ENCODE measurements around the gene BEST2.

BEST2 gene

GRCh38 chr19:12801466-12802266, 50.1 kb downstream of the BEST2 start, which contains the start of the genes PRDX2 and THSD8:
Gene PRDX2 (minus strand): TSS chr19:12801800. CDS start chr19:12801261, 539 bp downstream.
Gene THSD8 (plus strand): TSS chr19:12802069. CDS start chr19:12802072, 3 bp downstream.
- DNase-seq, result peak; percentile 13 to 45

- no peak for DNase-seq
Measured at GRCh38 chr19:12802267-12803106, 50.9 kb downstream of the BEST2 start.

- no peak for DNase-seq
Measured at GRCh38 chr19:12804051-12804450, 52.5 kb downstream of the BEST2 start.

DNA sequence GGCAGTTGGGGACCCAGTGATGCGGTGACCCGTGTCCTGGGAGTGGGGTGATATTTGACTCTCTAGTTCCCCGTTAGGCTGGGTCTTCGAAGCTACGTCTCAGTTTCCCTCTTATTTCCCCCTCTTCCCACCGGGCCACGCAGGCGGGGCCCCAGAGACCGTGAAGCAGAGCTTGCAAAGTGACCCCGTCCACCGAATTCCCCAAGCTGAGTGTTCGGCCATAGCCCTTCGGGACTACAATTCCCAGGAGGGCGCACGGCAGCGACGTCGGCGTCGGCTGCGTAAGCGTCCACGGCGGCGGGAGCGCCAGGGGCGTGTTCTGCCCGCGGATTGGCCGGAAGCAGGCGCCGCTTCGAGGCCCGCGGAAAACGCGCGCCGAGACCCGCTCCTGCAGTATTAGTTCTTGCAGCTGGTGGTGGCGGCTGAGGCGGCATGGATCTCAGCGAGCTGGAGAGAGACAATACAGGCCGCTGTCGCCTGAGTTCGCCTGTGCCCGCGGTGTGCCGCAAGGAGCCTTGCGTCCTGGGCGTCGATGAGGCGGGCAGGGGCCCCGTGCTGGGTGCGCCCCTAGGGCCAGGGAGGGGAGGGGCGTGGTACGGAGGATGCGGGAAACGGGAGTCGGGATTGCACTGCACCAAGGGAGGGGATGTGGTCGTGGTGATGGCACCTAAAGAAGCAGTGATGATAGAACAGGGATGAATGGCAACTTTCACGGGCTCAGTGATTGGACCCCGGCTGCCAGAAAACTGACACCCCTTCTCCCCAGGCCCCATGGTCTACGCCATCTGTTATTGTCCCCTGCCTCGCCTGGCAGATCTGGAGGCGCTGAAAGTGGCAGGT, 54.9 kb downstream of the BEST2 start, which contains the start of gene RNASEH2A:
RNASEH2A (plus strand) TSS at position 343 of the 840 bp plus-strand sequence; CDS start at position 433, 90 bp downstream.
- peak; percentile 89 to 93 for DNase-seq

Data from inflammatory macrophage (primary cell).